CD4-positive, alpha-beta T cell treated with Interleukin-10 for 1 hour (primary cell): ENCODE results near the gene STRC.
"Not testable (repeated sequence)": the region's sequence is repeated elsewhere in the genome, so short reads cannot be mapped to it uniquely, and the experiment has no call there.

Experiments used
- DNase-seq: peaks from one replicate; pipeline ENCODE4 v3.0.0-alpha.2; 2020

Gene STRC

DNA sequence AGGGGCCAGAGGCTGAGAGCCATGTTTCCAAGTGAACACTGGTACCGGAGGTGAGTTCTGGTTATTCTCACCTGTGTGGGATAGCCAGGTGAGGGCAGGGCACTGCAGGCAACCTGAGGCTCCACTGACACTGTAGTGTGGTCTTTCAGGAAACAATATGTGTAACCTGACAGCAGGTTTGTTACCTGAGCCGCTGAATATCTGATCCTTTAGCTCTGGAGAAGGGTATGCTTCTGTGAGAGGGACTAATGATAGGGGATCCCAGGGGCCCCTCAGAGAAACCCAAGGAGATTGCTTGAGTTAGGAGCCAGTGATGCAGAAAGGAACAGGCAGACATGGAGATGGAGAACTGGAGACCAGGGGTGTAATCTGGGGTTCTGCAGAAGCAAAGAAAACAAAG is at the start of gene STRC:
STRC (minus strand) TSS at position 101 of the 400 bp plus-strand sequence; CDS start at position 23, 78 bp downstream.
- DNase-seq = not testable (repeated sequence)

DNA sequence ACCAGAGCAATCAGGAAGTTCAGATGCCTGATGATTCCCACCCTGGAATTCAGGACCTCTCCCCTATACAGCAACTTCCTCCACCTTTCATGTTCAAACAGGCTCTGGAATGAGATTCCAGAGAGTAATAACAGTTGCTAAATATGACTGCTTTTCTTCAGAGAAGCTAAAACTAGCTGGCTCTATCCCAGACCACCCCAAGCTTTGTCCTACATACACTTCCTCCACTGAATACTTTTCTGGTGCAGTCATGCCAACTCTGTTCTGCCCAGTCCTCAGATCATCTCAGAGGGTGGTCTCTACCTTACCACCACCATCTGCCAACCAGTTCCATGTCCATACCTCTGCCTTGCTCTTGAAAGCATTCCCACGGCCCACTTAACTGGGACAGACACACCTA is 47.6 kb upstream of the STRC start:
- DNase-seq = not testable (repeated sequence)

DNA sequence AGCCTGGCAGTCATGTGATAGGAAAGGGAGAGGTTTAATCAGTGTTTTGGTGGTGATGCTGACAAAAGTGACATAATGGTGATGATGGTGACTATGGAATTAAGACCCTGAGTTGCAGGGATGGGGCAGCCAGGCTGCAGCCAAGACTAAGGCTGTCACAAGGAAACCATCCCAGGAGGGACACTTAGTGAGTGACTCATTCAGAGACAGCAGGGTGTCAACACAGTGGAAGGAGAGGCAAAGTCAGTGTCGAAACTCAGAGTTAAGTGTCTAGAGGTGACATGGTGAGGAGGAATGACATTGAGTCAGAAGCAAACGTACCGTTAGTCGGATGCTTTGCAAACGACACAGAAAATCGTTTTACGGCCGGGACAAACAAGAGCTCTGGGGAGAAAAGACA is 44.7 kb upstream of the STRC start:
- DNase-seq = not testable (repeated sequence)

DNA sequence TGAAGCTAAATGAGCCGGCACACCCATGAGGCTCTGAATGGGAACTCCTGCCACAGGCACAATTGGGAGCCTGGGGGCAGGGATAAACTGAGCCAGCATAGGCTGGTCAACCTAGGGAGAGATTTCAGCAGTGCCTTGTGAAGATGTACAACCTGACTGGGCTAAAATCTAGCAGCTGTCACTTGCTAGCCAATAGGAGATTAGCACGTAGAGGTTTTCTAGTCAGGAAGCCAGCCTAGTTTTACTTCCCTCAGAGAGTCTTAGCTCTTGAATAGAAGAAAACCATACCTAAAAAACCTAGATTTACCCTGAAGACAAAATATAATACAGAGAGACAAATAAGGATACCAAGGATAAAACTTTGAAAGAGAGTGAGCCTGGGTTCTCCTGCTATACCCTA is 43.7 kb upstream of the STRC start:
- not testable (repeated sequence) for DNase-seq

DNA sequence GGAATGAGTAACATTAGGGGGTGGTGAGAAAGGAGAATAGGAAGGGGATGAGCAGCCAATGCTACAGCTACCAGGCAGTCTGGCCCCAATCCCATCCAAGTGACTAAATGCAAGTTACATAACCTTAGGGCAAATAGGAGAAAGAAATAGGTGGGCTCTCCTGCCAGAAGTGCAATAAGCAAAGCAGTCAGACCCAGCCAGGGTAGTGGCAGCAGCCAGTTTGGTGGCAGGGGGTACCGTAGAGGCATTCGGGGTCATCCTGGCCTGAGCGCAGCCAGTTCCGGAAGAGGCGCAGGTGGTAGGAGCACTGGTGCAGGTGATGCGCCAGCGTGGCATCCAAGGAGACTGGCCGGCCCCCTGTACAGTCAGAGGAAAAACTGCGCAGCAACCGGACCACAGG is 41.1 kb upstream of the STRC start:
- DNase-seq = not testable (repeated sequence)

DNA sequence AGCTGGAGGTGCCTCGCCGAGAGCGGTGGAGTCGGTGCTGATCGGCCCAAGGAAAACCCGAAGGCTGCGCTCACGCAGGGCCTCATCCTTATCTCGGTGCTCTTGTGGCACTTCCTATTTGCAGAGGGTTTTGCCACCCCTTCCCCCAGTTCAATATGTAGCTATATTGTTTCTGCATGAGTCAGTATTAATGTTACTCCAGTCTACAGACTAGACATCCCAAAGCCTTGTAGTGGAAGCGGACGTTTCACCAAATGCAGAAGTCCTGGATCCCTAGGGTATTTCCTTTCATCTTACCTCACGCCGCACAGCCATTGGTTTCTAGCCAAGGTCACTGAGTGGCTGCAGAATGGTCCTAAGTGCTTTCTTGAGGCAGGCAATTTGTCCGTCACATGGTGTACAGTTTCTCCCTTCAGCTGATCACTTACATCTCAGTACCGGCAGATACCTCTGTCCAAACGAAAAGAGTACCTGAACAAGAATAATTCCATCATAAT is 30.9 kb upstream of the STRC start:
- not testable (repeated sequence) for DNase-seq

DNA sequence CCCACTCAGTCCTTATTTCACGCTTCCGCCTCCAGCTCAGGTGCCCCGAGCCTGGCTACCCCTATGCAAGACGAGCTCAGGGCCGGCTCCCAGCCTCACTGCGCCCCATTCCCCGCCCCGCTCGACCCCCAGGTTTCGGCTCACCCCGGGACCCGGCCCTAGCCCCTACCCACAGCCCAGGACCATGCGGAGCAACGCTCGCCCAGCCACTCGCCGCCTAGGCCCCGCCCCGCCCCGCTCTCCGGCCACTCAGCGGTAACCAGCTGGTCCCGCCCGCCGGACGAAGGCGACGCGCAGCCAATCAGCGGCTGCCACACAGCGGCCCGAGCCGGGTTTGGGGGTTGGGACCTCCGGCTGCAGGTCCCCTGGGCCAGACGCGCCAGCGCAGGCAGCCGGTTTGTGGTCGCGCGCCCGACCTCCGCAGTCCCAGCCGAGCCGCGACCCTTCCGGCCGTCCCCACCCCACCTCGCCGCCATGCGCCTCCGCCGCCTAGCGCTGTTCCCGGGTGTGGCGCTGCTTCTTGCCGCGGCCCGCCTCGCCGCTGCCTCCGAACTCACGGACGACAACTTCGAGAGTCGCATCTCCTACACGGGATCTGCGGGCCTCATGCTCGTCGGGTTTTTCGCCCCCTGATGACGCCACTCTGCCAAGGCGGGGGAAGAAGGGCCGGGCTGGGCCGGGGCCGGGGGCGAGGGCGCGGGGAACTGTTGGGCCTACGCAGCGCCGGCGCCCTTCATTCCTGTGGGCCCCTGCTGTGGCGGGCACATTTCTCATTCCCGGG is 30.2 kb upstream of the STRC start, which contains the start of gene CATSPER2:
CATSPER2 (minus strand) TSS at position 196 of the 781 bp plus-strand sequence. CDS start 783 bp downstream, outside the sequence.
- no peak for DNase-seq

DNA sequence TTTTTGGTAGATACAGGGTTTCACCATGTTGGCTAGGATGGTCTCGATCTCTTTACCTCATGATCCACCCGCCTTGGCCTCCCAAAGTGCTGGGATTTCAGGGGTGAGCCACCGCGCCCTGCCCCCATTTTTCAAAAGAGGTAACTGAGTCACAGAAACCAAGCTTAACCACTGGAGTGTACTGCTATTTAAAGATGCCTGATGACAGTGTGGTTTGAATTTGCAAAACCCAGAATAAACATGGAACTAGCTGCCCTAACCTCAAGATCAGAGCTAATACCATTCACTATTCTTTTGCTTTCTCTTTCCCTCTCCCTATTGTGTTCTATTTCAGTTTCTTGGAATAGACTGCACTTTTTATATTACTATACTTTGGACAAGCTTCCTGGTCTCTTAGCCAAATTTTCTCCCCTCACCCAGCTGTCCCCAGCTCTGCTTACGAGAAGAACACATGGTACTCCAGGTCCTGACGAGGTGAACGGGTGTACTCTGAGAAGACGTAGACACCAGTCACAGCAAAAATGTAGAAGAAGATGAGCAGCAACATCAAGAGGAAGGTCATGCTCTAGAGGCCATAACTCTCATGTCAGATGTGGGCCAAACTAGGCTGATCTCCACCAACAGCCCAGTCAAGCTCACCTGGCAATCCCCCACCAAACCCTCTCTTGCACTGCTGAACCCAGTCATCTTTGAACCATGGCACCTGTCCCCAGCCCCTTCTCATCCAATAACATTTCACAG is 20.0 kb upstream of the STRC start:
- not testable (repeated sequence) for DNase-seq

DNA sequence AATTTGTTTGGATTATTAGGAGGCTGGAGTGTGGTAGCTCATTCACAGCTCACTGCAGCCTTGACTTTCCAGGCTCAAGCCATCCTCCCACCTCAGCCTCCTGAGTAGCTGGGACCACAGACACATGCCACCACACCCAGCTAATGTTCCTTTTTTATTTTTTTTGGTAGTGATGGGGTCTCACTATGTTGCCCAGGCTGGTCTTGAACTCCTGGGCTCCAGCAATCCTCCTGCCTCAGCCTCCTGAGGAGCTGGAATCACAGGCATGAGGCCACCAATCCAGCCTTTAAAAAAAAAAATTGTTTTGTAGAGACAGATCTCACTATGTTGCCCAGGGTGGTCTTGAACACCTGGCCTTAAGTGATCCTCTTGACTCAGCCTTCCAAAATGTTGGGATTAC is 8.3 kb upstream of the STRC start:
- DNase-seq = not testable (repeated sequence)

DNA sequence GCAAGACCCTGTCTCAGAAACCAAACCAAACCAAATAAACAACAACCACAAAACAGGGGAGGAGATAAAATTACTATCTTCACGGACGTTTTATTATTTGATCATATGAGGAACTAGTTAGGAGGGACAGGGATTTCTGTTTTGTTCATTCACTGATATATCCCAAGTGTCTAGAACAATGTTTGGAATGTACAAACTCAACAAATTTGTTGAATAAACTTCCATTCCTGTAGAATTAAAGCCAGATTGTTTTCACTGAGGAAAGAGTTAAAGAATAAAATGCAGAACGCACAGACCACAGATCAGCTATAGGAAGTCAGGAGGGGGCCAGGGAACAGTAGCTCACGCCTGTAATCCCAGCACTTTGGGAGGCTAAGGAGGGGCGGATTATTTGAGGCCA is 6.5 kb upstream of the STRC start:
- DNase-seq = no peak

DNA sequence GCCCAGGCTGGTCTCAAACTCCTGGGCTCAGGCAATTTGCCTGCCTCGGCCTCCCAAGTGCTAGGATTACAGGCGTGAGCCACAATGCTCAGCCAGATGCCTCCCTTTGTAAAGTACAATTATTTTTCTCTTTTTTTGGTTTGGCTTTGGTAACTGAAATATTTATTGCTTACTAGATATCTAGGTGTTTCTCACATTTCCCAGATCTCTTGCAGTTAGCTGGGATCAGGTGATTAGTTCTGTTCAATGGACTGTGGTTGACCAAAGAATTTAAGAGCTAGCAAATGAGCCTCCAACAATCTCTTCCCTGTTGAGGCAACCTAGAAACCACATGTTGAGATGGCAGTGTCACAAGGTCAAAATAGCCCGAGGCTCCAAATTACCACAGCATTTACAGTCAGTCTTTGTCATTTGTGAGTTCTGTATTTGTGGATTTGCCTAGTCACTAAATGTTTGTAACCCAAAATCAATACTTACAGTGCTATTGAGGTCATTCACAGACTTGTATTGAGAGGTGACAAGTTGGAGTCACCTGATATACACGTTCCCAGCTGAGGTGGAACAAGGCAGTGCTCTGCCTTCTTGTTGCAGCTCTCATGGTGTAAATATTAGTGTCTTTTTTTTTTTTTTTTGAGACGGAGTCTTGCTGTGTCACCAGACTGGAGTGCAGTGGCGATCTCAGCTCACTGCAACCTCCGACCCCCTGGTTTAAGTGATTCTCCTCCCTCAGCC is 3.6 kb upstream of the STRC start:
- not testable (repeated sequence) for DNase-seq

DNA sequence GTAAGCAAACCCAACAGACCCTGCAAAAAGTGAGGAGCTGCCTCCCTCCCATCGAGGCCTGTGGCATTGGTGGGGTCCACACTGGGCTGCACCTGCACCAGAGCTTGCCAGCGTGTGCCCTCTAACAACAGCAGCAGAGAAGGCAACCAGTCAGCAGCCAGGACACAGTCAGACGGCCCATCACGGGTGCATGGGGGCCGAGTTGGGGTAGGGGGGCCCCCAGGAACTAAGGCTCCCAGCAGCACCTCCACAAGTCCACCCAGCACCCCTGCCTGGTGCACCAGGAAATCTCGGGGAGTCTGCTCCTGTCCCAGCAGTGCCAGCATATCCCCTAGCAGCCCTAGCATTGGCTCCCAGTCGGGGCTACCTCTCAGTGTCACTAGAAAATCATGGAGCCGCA is 850 bp downstream of the STRC start:
- not testable (repeated sequence) for DNase-seq

DNA sequence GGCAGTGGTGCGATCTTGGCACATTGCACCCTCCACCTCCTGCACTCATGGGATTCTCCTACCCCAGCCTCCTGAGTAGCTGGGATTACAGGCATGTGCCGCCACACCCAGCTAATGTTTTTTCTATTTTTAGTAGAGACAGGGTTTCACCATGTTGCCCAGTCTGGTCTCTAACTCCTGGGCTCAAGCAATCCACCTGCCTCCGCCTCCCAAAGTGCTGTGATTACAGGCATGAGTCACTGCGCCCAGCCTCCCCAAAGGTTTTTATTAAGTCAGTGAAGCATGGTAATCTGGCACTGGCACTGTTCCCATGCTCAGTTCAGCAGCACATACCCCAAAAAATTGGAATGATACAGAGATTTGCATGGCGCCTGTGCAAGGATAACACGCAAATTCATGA is 16.4 kb downstream of the STRC start:
- DNase-seq = not testable (repeated sequence)

DNA sequence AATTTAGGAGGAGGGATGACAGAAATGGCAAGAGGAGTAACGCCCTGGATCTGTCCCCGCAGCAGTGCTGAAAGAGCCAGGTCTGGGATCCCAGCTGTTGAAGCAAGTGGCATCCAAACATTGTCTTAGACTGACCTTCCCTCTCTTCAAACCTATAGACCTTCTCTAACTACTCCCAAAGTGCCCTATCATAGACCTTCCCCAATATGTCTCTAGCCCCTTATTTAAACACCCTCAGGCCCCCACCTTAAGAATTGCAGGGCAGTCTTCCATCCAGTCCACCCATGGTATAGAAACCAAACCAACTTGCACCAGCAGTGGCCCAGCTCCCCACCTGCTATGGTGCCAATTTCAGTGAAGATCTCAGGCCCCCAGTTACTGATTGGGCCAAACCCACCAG is 18.4 kb downstream of the STRC start:
- not testable (repeated sequence) for DNase-seq

DNA sequence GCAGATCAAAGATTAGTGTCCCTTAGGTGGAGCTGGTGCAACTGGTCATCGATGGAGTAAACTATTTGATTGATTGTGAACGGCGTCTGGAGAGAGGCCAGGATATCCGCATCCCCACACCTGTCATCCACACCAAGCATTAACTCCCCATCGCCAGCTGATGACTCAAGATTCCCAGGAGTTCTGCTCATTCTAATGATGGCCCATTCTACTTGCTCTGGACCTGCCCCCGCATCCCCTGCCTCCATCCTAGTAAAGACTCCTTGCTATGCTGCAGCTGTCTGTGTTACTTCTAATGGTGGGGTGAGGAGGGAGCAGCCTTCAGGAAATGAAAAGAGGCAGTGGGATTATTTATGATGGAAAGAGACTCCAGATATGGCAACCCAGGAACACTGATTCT is 19.5 kb downstream of the STRC start:
- DNase-seq = not testable (repeated sequence)

DNA sequence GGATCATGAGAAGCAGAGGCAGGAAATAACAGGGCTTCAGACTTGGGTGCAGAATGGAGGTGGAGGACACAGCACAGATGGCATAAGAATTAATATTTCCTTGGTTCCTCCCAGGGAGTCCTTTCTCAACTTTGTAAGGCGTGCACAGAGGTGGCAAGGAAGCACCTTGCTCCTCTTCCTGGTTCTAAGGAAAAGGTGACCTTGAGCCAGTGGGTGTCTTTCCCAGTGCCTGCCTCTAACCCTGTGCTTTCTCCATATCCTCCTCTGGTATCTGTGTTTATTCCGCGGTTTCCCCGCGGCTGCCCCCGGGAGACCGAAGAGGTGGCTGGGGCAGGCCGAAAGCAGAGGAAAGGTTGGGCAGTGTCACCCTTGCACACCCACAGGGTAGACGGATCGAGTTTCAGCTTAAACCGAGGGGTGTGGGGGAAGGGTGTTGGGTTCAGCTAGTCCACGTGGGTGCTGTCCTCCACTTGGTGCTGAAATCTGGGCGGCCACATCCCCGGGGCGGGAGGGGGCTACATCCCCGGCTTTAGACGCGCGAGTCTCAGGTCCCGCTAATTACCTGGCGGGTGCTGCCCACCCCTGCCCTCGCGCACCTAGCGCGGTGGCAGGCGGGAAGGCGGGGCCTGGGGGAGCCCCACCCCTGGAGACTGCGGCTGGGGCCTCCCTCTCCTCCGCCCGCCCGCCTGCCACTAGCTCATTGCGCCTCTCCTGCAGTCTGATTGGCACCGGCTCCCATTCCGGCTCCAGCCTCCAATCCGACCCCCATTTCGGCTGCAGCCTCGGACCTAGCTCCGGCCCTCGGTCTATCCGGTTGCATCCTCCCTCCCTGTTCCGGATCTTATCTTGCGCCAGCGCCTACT is 25.0 kb downstream of the STRC start, which contains the start of gene CKMT1B:
CKMT1B (plus strand) TSS at position 700 of the 863 bp plus-strand sequence. CDS start 192 bp downstream, outside the sequence.
- DNase-seq = not testable (repeated sequence)

DNA sequence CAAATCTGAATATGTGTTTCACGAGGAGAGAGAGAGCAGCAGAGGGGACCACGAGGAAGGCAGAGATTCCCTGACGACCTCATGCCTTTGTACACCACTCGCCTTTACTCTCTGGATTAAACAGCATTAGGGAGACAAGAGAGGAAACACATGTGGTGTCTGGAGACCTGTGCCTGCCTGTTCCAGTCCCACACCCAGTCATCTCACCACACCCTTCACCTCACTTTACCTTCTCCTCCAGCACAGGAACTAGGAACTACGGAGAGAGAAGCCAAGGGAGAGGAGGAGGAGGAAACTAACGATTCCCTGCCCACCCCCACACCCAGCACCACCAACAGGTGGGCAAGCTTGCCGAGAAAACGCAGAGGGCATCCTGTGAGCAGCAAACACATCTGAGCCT is 25.8 kb downstream of the STRC start:
- DNase-seq = not testable (repeated sequence)

DNA sequence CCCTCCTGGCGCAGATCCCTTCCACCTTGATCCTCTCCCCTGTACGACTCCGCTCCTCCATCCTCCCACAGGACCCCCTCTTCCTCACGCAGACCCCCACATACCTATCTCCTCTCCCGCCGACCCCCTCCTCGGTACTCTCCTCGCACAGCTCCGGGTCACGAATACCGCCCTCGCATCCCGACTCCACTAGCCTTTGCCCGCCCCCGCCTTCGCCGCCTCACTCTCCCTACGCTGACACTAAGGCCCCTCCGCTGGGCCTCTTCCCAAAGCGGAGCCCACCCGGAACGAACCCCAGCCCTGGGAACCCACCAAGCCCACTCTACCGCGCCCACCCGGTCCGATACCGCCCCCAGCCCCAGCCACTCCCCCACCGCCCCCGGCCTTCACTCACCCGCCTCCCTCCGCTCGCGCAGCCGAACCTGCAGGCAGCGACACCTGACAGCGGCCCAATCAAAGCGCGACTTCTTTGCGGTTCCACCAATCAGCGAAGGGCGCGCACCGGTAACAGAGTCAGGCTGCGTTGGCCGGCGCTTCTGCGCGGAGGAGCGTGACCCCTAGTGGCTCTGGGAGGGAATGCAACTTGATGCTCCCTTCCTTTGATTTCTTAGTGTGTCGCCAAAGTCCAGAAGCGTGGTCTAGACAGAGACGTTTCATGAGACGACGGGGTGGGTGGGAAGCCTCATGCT is 28.7 kb downstream of the STRC start, which contains the start of gene PPIP5K1:
PPIP5K1 (minus strand) TSS at position 431 of the 689 bp plus-strand sequence. CDS start 5,704 bp downstream, outside the sequence.
- DNase-seq = not testable (repeated sequence)

DNA sequence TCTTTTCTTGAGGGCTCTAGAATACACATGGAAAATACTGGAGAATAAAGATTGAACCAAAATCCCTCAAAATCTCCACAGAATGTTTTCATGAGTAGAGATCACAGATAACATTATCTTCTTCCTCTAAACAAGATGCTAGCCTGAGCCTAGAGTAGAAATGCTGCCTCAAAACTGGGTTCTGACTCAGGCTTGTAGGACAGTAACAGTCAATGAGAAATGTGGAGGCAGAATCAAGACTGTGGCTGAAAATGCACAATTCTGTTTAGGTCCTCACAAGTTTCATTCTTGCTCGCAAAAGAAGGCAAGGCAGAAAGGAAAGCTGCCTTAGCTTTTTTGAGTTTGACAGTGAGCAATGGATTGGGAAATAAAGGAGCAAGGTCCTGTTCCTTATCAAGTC is 44.0 kb downstream of the STRC start:
- not testable (repeated sequence) for DNase-seq

DNA sequence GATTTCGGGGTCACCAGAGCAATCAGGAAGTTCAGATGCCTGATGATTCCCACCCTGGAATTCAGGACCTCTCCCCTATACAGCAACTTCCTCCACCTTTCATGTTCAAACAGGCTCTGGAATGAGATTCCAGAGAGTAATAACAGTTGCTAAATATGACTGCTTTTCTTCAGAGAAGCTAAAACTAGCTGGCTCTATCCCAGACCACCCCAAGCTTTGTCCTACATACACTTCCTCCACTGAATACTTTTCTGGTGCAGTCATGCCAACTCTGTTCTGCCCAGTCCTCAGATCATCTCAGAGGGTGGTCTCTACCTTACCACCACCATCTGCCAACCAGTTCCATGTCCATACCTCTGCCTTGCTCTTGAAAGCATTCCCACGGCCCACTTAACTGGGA is 52.0 kb downstream of the STRC start:
- not testable (repeated sequence) for DNase-seq

DNA sequence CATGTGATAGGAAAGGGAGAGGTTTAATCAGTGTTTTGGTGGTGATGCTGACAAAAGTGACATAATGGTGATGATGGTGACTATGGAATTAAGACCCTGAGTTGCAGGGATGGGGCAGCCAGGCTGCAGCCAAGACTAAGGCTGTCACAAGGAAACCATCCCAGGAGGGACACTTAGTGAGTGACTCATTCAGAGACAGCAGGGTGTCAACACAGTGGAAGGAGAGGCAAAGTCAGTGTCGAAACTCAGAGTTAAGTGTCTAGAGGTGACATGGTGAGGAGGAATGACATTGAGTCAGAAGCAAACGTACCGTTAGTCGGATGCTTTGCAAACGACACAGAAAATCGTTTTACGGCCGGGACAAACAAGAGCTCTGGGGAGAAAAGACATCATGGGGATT is 54.8 kb downstream of the STRC start:
- not testable (repeated sequence) for DNase-seq
